DMS79 treated with DMSO at 0.1 percent for 48 hours (cell line): ENCODE measurements around the gene TKFC.
"Not testable (repeated sequence)": the region's sequence is repeated elsewhere in the genome, so short reads cannot be mapped to it uniquely, and the experiment has no call there.

Experiments used
- DNase-seq: peaks from one replicate; lab custom pipeline; 2025; lab: John Stamatoyannopoulos, UW

TKFC gene

GRCh38 chr11:61369372-61370348 is 36.6 kb downstream of the TKFC start:
- no peak for DNase-seq

GRCh38 chr11:61370349-61371005 is 37.4 kb downstream of the TKFC start:
- DNase-seq = no peak

GRCh38 chr11:61372659-61373420 is 39.8 kb downstream of the TKFC start:
- no peak for DNase-seq

GRCh38 chr11:61375761-61376108 is 42.7 kb downstream of the TKFC start:
- DNase-seq = no peak

GRCh38 chr11:61377461-61378160 is 44.6 kb downstream of the TKFC start:
- DNase-seq = no peak

GRCh38 chr11:61378713-61379313 is 45.8 kb downstream of the TKFC start:
- no peak for DNase-seq

- DNase-seq = no peak
Observed at GRCh38 chr11:61380884-61381283, 47.9 kb downstream of the TKFC start.

GRCh38 chr11:61383859-61384258 is 50.8 kb downstream of the TKFC start:
- DNase-seq = not testable (repeated sequence)

- no peak for DNase-seq
Observed at GRCh38 chr11:61384271-61385242, 51.5 kb downstream of the TKFC start.

- DNase-seq = no peak
Observed at GRCh38 chr11:61390161-61390560, 57.1 kb downstream of the TKFC start.

- peak; percentile 26 for DNase-seq
Observed at GRCh38 chr11:61392981-61393595, 60.1 kb downstream of the TKFC start.
